ENCODE results near the gene AQP12A.

Gene AQP12A

DNA sequence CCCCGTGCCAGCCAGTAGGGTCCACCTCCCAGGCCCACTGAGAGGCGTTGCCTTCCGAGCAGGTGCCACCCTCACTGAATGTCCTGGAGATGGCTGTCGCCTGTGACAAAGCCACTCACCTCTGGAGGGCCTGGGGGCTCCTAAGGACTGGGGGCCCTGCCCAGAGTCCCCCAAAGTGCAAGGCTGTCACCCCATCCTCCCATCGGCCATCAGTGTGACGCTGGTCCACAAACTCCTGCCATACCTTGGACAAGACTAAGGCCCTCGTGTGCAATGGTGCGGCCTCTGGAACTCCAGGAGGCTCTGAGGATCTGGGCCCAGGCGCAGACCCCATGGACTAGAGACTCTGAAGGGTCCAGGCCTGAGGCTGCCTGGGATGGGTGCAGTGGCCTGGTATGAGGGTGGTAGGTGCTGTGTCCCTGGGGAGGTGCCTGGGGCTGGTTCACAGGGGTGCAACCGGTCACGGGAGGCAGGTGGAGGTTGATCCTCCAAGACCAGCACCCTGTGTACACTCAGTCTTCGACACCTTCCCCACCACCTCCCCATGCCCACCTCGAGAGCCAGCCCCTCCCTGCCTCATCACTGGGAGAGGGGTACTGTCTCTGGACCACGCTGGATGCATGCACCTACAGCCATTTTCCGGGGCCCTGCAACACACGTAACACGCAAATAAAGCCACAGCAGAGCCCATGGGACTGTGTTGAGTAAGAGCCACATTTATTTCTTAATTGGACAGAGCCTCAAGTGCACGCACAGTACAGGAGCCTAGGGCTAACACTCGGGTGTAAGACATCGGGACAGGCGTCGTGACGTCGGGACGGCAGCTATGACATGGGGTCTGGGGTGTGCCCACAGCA lies 21.6 kb downstream of the AQP12A start:
- H3K4me3 ChIP-seq (ENCODE audit: low read length), result no peak overlapping the region
- no peak for DNase-seq (ENCODE audit: low read depth)
- TF ChIP-seq, protein P1, sequence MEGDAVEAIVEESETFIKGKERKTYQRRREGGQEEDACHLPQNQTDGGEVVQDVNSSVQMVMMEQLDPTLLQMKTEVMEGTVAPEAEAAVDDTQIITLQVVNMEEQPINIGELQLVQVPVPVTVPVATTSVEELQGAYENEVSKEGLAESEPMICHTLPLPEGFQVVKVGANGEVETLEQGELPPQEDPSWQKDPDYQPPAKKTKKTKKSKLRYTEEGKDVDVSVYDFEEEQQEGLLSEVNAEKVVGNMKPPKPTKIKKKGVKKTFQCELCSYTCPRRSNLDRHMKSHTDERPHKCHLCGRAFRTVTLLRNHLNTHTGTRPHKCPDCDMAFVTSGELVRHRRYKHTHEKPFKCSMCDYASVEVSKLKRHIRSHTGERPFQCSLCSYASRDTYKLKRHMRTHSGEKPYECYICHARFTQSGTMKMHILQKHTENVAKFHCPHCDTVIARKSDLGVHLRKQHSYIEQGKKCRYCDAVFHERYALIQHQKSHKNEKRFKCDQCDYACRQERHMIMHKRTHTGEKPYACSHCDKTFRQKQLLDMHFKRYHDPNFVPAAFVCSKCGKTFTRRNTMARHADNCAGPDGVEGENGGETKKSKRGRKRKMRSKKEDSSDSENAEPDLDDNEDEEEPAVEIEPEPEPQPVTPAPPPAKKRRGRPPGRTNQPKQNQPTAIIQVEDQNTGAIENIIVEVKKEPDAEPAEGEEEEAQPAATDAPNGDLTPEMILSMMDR (conservative IDR thresholded peaks at IDR 0.05; ENCODE audit: low read depth, low read length), result no peak

DNA sequence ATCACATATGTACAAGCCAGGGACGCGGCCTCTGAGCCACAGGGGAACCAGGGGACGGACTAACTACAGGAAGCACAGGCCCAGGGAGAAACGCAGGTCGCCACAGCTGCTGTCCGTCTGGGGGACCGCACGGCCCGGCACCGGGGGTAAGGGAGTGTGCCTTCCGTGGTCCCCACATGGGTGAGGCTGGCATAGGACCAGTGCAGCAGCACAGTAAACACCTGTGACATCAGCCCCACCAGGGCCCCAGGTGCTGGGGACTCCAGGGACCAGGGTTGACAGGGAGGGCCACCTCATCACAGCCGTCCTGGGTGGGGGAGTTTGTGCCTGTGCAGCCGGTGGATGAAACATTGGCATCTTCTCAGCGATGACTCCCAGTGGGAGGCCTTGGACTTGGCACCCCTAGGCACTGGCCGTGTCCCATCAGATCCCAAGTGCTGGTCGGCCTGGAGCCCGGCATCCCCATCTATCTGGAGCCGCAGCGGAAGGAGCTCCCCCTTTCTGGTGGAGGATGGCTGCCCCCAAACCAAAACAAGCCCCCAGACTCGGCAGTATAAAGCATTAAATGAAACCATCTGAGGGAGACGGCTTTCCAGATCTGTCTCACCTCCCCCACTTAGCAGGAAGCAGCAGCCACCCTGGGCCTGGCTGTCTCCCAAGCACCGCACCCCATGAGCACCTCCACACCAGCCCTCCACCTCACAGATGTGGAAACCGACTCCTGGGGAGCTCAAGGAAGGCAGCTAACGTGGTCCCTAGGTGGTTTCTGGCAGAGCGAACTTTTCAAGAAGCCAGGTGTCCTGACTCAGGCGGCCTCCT lies 22.5 kb downstream of the AQP12A start:
- DNase-seq (ENCODE audit: low read depth), result no peak
- no peak overlapping the region for H3K4me3 ChIP-seq (ENCODE audit: low read length)
- TF ChIP-seq, protein P1 (conservative IDR thresholded peaks at IDR 0.05; ENCODE audit: low read depth, low read length), result no peak

DNA sequence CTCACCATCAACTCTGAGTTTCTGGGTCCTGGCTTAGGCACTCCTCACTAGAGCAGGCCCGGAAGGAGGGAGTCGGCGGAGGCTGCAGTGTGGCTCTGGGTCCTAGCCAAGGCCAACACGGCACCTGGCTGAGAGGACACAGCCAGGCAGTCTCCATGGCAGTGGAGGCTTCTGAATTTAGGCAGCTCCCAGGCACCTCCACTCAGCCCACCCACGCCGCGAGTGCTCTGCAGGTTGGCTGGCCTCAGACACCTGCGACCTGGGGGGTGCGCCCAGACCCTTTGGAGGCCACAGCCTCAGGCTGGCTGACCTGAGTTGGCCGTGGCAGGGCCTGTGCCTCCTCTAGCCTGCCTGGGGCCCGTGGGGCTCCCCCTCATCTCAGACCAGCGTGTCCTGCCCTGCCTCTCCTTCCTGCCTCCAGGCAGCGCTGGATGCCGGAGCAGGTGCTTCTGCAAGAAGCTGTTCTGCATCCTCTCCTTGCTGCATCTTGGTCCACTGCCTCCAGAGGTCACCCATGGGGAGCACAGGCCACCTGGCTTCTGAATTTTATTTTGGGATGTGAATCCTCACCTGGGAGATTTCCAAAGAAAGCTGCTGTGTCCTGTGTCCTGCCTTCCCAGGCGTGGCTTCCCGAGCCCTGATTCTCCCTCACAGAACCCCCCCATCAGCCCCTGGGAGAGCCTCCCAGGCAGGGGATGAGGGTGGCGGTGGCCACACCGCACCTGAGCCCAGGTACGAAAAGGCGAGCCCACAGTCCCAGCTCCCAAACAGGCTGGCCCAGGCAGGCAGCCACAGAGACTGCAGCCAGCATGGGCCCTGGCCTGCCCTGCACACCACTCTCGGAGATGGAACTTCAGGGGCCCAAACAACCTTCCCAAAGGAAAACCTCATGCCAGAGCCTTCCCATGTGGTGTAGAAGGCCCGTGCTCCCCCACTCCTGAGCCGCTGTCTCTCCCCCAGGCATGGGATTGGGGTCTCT lies 23.4 kb downstream of the AQP12A start:
- TF ChIP-seq, protein P1 (conservative IDR thresholded peaks at IDR 0.05; ENCODE audit: low read depth, low read length), result no peak
- no peak overlapping the region for H3K4me3 ChIP-seq (ENCODE audit: low read length)
- DNase-seq (ENCODE audit: low read depth), result no peak

DNA sequence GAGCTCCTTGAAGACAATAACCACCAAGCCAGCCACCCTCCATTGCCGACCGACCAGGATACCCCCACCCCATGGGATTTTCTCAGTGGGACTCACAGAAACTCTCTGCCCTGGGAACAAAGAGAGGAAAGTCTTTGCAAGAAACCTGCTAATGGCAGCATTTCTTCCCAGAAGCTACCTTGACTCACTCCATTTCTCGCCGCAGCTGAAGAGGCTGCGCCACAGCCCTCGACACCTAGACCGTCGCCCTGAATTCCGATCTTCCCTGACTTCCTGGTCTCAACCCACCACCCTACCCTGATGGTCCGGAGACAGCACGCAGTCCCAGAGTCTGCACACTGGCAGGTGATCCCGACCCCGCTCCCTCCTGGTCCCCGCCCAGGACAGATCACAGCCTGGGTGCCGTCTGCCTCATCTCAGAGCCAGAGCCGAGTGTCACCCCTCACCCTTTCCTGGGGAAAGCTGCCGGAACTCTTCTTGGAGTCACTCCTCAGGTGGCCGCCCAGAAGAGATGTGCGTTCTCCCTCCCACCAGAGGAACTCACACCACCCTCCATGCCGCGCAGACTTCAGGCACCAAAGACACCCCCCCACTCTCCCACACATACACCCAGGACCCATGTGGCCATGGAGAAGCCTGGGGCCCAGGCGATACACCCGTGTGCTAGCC lies 24.6 kb downstream of the AQP12A start:
- DNase-seq (ENCODE audit: low read depth), result no peak
- H3K4me3 ChIP-seq (ENCODE audit: low read length), result no peak overlapping the region
- TF ChIP-seq, protein P1 (conservative IDR thresholded peaks at IDR 0.05; ENCODE audit: low read depth, low read length), result no peak

DNA sequence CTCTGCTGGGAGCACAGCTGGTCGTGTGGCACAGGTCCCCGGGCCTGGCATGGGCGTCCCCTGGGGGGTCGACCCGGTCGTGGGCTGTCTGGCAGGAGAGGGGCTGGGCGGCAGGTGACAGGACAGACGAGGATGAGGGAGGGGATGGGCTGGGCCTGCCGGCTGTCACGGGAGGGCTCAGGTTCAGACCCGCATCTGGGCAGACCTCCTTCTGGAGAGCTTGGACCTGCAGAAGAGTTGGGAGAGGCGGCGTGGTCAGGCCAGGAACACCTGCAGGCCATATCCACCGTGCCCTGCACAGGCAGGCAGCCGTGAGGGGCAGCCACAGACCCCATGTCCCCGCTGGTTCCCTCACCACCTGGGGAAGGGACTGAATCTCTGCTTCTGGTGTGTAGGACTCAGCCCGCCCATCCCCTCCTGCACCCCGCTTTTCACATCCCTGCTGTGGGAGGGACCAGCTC lies 25.5 kb downstream of the AQP12A start:
- no peak for DNase-seq (ENCODE audit: low read depth)
- H3K4me3 ChIP-seq (ENCODE audit: low read length), result no peak overlapping the region
- TF ChIP-seq, protein P1 (conservative IDR thresholded peaks at IDR 0.05; ENCODE audit: low read depth, low read length), result no peak
